AG04449 (cell line): ENCODE measurements around the gene MAP3K20.

Experiments used
- CTCF ChIA-PET: fragments of 350-600 bp; formaldehyde crosslinking; extraction: SDS; loops from one replicate; lab custom pipeline; 2021; ENCODE audit warnings: antibody characterized with exemption; lab: Yijun Ruan, JAX
- POLR2A ChIA-PET: fragments of 400-600, 350-600 bp; formaldehyde crosslinking; extraction: SDS; loops from one replicate; lab custom pipeline; 2020; ENCODE audit warnings: antibody characterized with exemption, inconsistent platforms; lab: Yijun Ruan, JAX
- DNase-seq: peaks from one replicate; pipeline ENCODE4 v3.0.0-alpha.2; 2010; ENCODE audit warnings: low read depth, low spot score
- H3K4me3 ChIP-seq: 2 replicates; pipeline ENCODE4 v1.5.1; 2011; ENCODE audit warnings: low read depth, mild to moderate bottlenecking, control low read depth, low read length
- CTCF ChIP-seq: IDR thresholded peaks from one replicate; pipeline ENCODE4 v1.5.1; 2011; ENCODE audit warnings: mild to moderate bottlenecking, moderate library complexity, low read length, control low read depth, inconsistent platforms; ENCODE audit not compliant: insufficient read depth; ENCODE audit errors: missing control alignments

Gene MAP3K20

GRCh38 chr2:173214213-173214612 lies 138.6 kb downstream of the MAP3K20 start:
- POLR2A ChIA-PET = no interaction called here
- no peak for DNase-seq
- no peak overlapping the region for H3K4me3 ChIP-seq
- TF ChIP-seq CTCF = no peak
- CTCF ChIA-PET = interaction anchor here (0.7 to 16.1 kb wide), 7 partner anchors 13 to 408 kb away, joined by 3 to 678 read pairs (median 3); no protein-coding TSS in a partner anchor

GRCh38 chr2:173215316-173215715 lies 139.7 kb downstream of the MAP3K20 start:
- TF ChIP-seq CTCF = no peak
- H3K4me3 ChIP-seq = no peak overlapping the region
- POLR2A ChIA-PET = no interaction called here
- CTCF ChIA-PET = interaction anchor here (0.6 to 16.1 kb wide), 4 partner anchors 12 to 350 kb away, joined by 3 to 678 read pairs (median 6); no protein-coding TSS in a partner anchor
- no peak for DNase-seq

- POLR2A ChIA-PET = no interaction called here
- no peak for TF ChIP-seq CTCF
- H3K4me3 ChIP-seq = no peak overlapping the region
- DNase-seq = no peak
- CTCF ChIA-PET = interaction anchor here (0.7 to 16.1 kb wide), 9 partner anchors 59 to 410 kb away, joined by 3 to 678 read pairs (median 4); no protein-coding TSS in a partner anchor
Observed at GRCh38 chr2:173216051-173216450, 140.4 kb downstream of the MAP3K20 start.

- CTCF ChIA-PET = interaction anchor here (0.6 to 16.1 kb wide), 20 partner anchors 9 to 1125 kb away, joined by 3 to 678 read pairs (median 3); no protein-coding TSS in a partner anchor
- POLR2A ChIA-PET = interaction anchor here (0.6 kb wide), 1 partner anchor 17 kb away, joined by 3 read pairs; no protein-coding TSS in a partner anchor
- no peak overlapping the region for H3K4me3 ChIP-seq
- no peak for DNase-seq
- no peak for TF ChIP-seq CTCF
Observed at GRCh38 chr2:173216668-173217067, 141.0 kb downstream of the MAP3K20 start.

- TF ChIP-seq CTCF = no peak
- DNase-seq = no peak
- CTCF ChIA-PET = interaction anchor here (0.6 to 16.1 kb wide), 24 partner anchors 9 to 1124 kb away, joined by 3 to 678 read pairs (median 3); no protein-coding TSS in a partner anchor
- POLR2A ChIA-PET = interaction anchor here (0.6 kb wide), 1 partner anchor 16 kb away, joined by 3 read pairs; no protein-coding TSS in a partner anchor
- H3K4me3 ChIP-seq = no peak overlapping the region
Observed at GRCh38 chr2:173217116-173217840, 141.6 kb downstream of the MAP3K20 start.
